H1 (cell line): Measurements from ENCODE around the gene FBXO21. TPM values are rescaled to one million over a fixed set of nuclear protein-coding genes. Genes with fewer than 3 reads are reported as not detected.

Experiments
- CTCF ChIA-PET: fragments of 300-600 bp; sonication (Branson Sonifier 250); formaldehyde crosslinking; loops from one replicate; lab custom pipeline; 2021; ENCODE audit not compliant: partially characterized antibody; lab: Charles Lee
- POLR2A ChIA-PET: fragments of 300-600 bp; sonication (Branson Sonifier 250); formaldehyde crosslinking; loops from one replicate; lab custom pipeline; 2021; ENCODE audit warnings: inconsistent platforms; ENCODE audit not compliant: partially characterized antibody; lab: Charles Lee
- DNase-seq, 2 experiments: peaks; one replicate each; pipeline versions ENCODE4 v3.0.0 to v3.0.0-alpha.2; 2010 to 2022; ENCODE audit warnings: low spot score in 2 of 2, low read depth in 1 of 2, mixed read lengths in 1 of 2
- FAIRE-seq: peaks from 2 replicates; lab custom pipeline; 2011; peaks lifted over from hg19 to GRCh38; lab: Jason Lieb, UNC
- H2AFZ ChIP-seq: 2 replicates; pipeline ENCODE4 v1.8.1; 2012; ENCODE audit warnings: low read length, inconsistent platforms
- H2AK5ac ChIP-seq: 2 replicates; pipeline ENCODE4 v1.6.1; 2013; ENCODE audit warnings: low read depth, low read length
- H2BK120ac ChIP-seq: replicated peaks from 2 replicates; pipeline ENCODE3; 2013; ENCODE audit warnings: low read depth, low read length, inconsistent platforms
- H2BK12ac ChIP-seq: 2 replicates; pipeline ENCODE4 v1.6.1; 2013; ENCODE audit warnings: low read depth, low read length
- H2BK15ac ChIP-seq: 2 replicates; pipeline ENCODE4 v1.6.1; 2013; ENCODE audit warnings: low read length
- H2BK20ac ChIP-seq: 2 replicates; pipeline ENCODE4 v1.6.1; 2013; ENCODE audit warnings: low read length
- H2BK5ac ChIP-seq: 2 replicates; pipeline ENCODE4 v1.6.1; 2013; ENCODE audit warnings: low read depth, low read length
- H3K14ac ChIP-seq: 2 replicates; pipeline ENCODE4 v1.6.1; 2013; ENCODE audit warnings: inconsistent platforms; ENCODE audit not compliant: insufficient read length
- H3K18ac ChIP-seq: 2 replicates; pipeline ENCODE4 v1.6.1; 2013; ENCODE audit warnings: low read length; ENCODE audit errors: extremely low read depth
- H3K23ac ChIP-seq: 2 replicates; pipeline ENCODE4 v1.6.1; 2013; ENCODE audit warnings: inconsistent platforms; ENCODE audit not compliant: insufficient read length
- H3K23me2 ChIP-seq: 2 replicates; pipeline ENCODE4 v1.6.1; 2013; ENCODE audit warnings: low read depth, low read length
- H3K27ac ChIP-seq: 2 replicates; pipeline ENCODE4 v1.6.1; 2011; ENCODE audit warnings: low read depth, low read length, inconsistent platforms
- H3K27me3 ChIP-seq, 4 experiments: replicated peaks in 1 of 4; 1 replicate in 1 of 4; 2 replicates in 3 of 4; pipeline versions ENCODE4 v1.6.1 to v1.8.1; 2011 to 2013; ENCODE audit warnings: low read length in 3 of 4, mild to moderate bottlenecking in 3 of 4, inconsistent platforms in 2 of 4, mixed read lengths in 2 of 4, moderate library complexity in 1 of 4; ENCODE audit not compliant: control insufficient read depth in 3 of 4, insufficient read depth in 3 of 4; ENCODE audit errors: extremely low read depth in 1 of 4
- H3K36me3 ChIP-seq, 4 experiments: 2 replicates each; pipeline versions ENCODE4 v1.6.1 to v1.8.1; 2011 to 2013; ENCODE audit warnings: mild to moderate bottlenecking in 4 of 4, low read length in 3 of 4, moderate library complexity in 2 of 4, control low read depth in 1 of 4, inconsistent platforms in 1 of 4; ENCODE audit not compliant: insufficient read depth in 4 of 4, control insufficient read depth in 2 of 4
- H3K4ac ChIP-seq: replicated peaks from 2 replicates; pipeline ENCODE3; 2013; ENCODE audit warnings: low read length, low read depth, mixed read lengths, inconsistent platforms; ENCODE audit not compliant: insufficient read length
- H3K4me1 ChIP-seq, 4 experiments: replicated peaks in 1 of 4; 1 replicate in 1 of 4; 2 replicates in 3 of 4; pipeline versions ENCODE4 v1.6.1 to v1.8.1; 2011 to 2013; ENCODE audit warnings: low read length in 3 of 4, inconsistent platforms in 2 of 4, mixed read lengths in 1 of 4; ENCODE audit not compliant: insufficient read depth in 4 of 4, control insufficient read depth in 3 of 4
- H3K4me2 ChIP-seq, 2 experiments: 2 replicates each; pipeline versions ENCODE4 v1.6.1 to v1.8.1; 2011 to 2013; ENCODE audit warnings: low read depth in 2 of 2, low read length in 2 of 2, control low read depth in 1 of 2, inconsistent platforms in 1 of 2, mild to moderate bottlenecking in 1 of 2; ENCODE audit not compliant: insufficient read depth in 1 of 2
- H3K4me3 ChIP-seq, 4 experiments: fragments of 200-600, 300-600 bp in 1 of 4; sonication (generic), shearing (Covaris generic), sonication (Bioruptor Twin) in 1 of 4; 2 replicates each; pipeline versions ENCODE4 v1.5.1 to v1.8.1; 2011 to 2016; ENCODE audit warnings: low read length in 4 of 4, low read depth in 3 of 4, control low read depth in 2 of 4, inconsistent platforms in 2 of 4, mild to moderate bottlenecking in 2 of 4, mixed read lengths in 1 of 4, moderate library complexity in 1 of 4; ENCODE audit not compliant: insufficient read depth in 2 of 4; ENCODE audit errors: extremely low read depth in 1 of 4
- H3K56ac ChIP-seq: replicated peaks from 2 replicates; pipeline ENCODE3; 2013; ENCODE audit warnings: low read depth, mild to moderate bottlenecking, mixed read lengths, low read length, inconsistent platforms; ENCODE audit not compliant: insufficient read length
- H3K79me1 ChIP-seq: 2 replicates; pipeline ENCODE4 v1.6.1; 2013; ENCODE audit warnings: low read depth, low read length, control low read depth
- H3K79me2 ChIP-seq, 2 experiments: 2 replicates each; pipeline versions ENCODE4 v1.6.1 to v1.8.1; 2012 to 2013; ENCODE audit warnings: low read length in 2 of 2, mild to moderate bottlenecking in 2 of 2, inconsistent platforms in 1 of 2; ENCODE audit not compliant: insufficient read depth in 2 of 2, control insufficient read depth in 1 of 2
- H3K9ac ChIP-seq, 4 experiments: replicated peaks in 1 of 4; 1 replicate in 1 of 4; 2 replicates in 3 of 4; pipeline versions ENCODE4 v1.6.1 to v1.8.1; 2011 to 2013; ENCODE audit warnings: low read depth in 3 of 4, low read length in 3 of 4, control low read depth in 2 of 4, mild to moderate bottlenecking in 2 of 4, moderate library complexity in 2 of 4, inconsistent platforms in 1 of 4; ENCODE audit errors: extremely low read depth in 1 of 4
- H3K9me3 ChIP-seq, 2 experiments: 2 replicates each; pipeline versions ENCODE4 v1.6.1 to v1.8.1; 2012 to 2013; ENCODE audit warnings: mild to moderate bottlenecking in 2 of 2, moderate library complexity in 2 of 2, control low read depth in 1 of 2, inconsistent platforms in 1 of 2, low read depth in 1 of 2, low read length in 1 of 2, mixed read lengths in 1 of 2; ENCODE audit not compliant: insufficient read depth in 2 of 2
- H4K20me1 ChIP-seq, 2 experiments: replicated peaks in 1 of 2; 2 replicates each; pipeline versions ENCODE3 to v1.8.1; 2011 to 2013; ENCODE audit warnings: inconsistent platforms in 2 of 2, low read length in 2 of 2, mild to moderate bottlenecking in 1 of 2; ENCODE audit not compliant: insufficient read depth in 2 of 2, control insufficient read depth in 1 of 2
- H4K5ac ChIP-seq: 2 replicates; pipeline ENCODE4 v1.6.1; 2013; ENCODE audit warnings: low read length, low read depth, mixed read lengths, inconsistent platforms; ENCODE audit not compliant: insufficient read length
- H4K8ac ChIP-seq: 2 replicates; pipeline ENCODE4 v1.8.0; 2013; ENCODE audit warnings: mild to moderate bottlenecking, moderate library complexity, low read length, inconsistent platforms; ENCODE audit not compliant: insufficient read depth; ENCODE audit errors: extremely low read depth
- H4K91ac ChIP-seq: replicated peaks from 2 replicates; pipeline ENCODE3; 2013; ENCODE audit warnings: low read length, mixed read lengths, inconsistent platforms; ENCODE audit not compliant: insufficient read length
- CBX5 ChIP-seq: fragments of 300-800, 300-1000 bp; sonication (generic); IDR thresholded peaks from 2 replicates; pipeline ENCODE4 v1.7.1; 2016; ENCODE audit warnings: antibody characterized with exemption, low read length, low read depth
- CBX8 ChIP-seq: fragments of 300-800, 300-1000 bp; sonication (generic); IDR thresholded peaks from 2 replicates; pipeline ENCODE4 v1.7.1; 2016; ENCODE audit warnings: low read depth, low read length, borderline replicate concordance
- CHD2 ChIP-seq: IDR thresholded peaks from 2 replicates; pipeline ENCODE4 v1.6.1; 2012; ENCODE audit warnings: low read length, improper control_type of control experiment
- CTBP2 ChIP-seq: IDR thresholded peaks from 2 replicates; pipeline ENCODE4 v1.7.0; 2011; ENCODE audit warnings: borderline replicate concordance, mild to moderate bottlenecking, moderate library complexity, mixed read lengths, low read length; ENCODE audit not compliant: insufficient read depth, insufficient read length
- EP300 ChIP-seq, 2 experiments: IDR thresholded peaks; 1 replicate in 1 of 2; 2 replicates in 1 of 2; pipeline ENCODE4 v1.6.1; 2011 to 2012; ENCODE audit warnings: low read depth in 2 of 2, low read length in 2 of 2, mild to moderate bottlenecking in 2 of 2, borderline replicate concordance in 1 of 2, inconsistent platforms in 1 of 2, moderate library complexity in 1 of 2
- FOSL1 ChIP-seq: IDR thresholded peaks from 2 replicates; pipeline ENCODE4 v1.6.1; 2011; ENCODE audit warnings: mild to moderate bottlenecking, low read depth, low read length, moderate library complexity; ENCODE audit not compliant: insufficient read depth
- HDAC2 ChIP-seq, 2 experiments: fragments of 300-600 bp in 1 of 2; sonication (generic) in 1 of 2; IDR thresholded peaks; 2 replicates each; pipeline ENCODE4 v1.6.1; 2011 to 2012; ENCODE audit warnings: low read depth in 2 of 2, low read length in 2 of 2, mild to moderate bottlenecking in 2 of 2, moderate library complexity in 2 of 2, borderline replicate concordance in 1 of 2, inconsistent platforms in 1 of 2
- RAD21 ChIP-seq, 2 experiments: IDR thresholded peaks in 1 of 2; conservative IDR thresholded peaks in 1 of 2; 2 replicates each; pipeline ENCODE4 v1.6.1; 2011; ENCODE audit warnings: low read depth in 2 of 2, low read length in 2 of 2, improper control_type of control experiment in 1 of 2, inconsistent platforms in 1 of 2, mild to moderate bottlenecking in 1 of 2, moderate library complexity in 1 of 2
- RNF2 ChIP-seq: fragments of 200-900, 300-1000 bp; sonication (generic); IDR thresholded peaks from 2 replicates; pipeline ENCODE4 v1.7.1; 2016; ENCODE audit warnings: borderline replicate concordance, low read depth, mild to moderate bottlenecking, antibody characterized with exemption, low read length; ENCODE audit not compliant: poor library complexity, severe bottlenecking; ENCODE audit errors: missing control alignments
- SIX5 ChIP-seq: IDR thresholded peaks from 2 replicates; pipeline ENCODE4 v1.6.1; 2011; ENCODE audit warnings: mild to moderate bottlenecking, low read depth, low read length
- TAF7 ChIP-seq: optimal IDR thresholded peaks from 2 replicates; pipeline ENCODE3; 2011; ENCODE audit warnings: low read depth, mild to moderate bottlenecking, inconsistent platforms, low read length, moderate library complexity, borderline replicate concordance
- WGBS, 2 experiments: shearing (Covaris generic) in 1 of 2; methylation state at CpG; one replicate each; pipeline versions ENCODE4 v1.1.6 to v1.1.7; 2013 to 2015; ENCODE audit warnings: low lambda C conversion rate in 2 of 2, mixed read lengths in 2 of 2, inconsistent platforms in 1 of 2, low coverage in 1 of 2, missing lambda C conversion rate in 1 of 2; ENCODE audit not compliant: insufficient replicate concordance in 2 of 2, insufficient coverage in 1 of 2, insufficient read length in 1 of 2; ENCODE audit errors: extremely low coverage in 1 of 2, missing lambda C conversion rate in 1 of 2; 5-methylcytosine and 5-hydroxymethylcytosine counted together
- polyA plus RNA-seq, 7 experiments: library from polyadenylated mRNA; depleted of rRNA in 3 of 7; stranded (reverse) in 5 of 7; unstranded in 2 of 7; fragments of >200 nt in 5 of 7; fragments of 200-250 nt in 2 of 7; gene quantifications; 1 replicate in 5 of 7; 2 replicates in 1 of 7; 4 replicates in 1 of 7; pipeline versions ENCODE4 v1.2.1 to v1.2.3, GENCODE V29; 2011 to 2013; ENCODE audit warnings: missing spikeins in 2 of 7, mixed read lengths in 2 of 7
- total RNA-seq: library from RNA; stranded (reverse); fragmentation: NEBNext Ultra II Directional; extraction: Animal tissue kit (Norgen Biotek cat#: 25700); gene quantifications from 2 replicates; pipeline ENCODE4 v1.2.1, GENCODE V29; 2021
- TF ChIP-seq, protein P1 (sequence below): IDR thresholded peaks from 2 replicates; pipeline ENCODE4 v1.6.1; 2012; ENCODE audit warnings: inconsistent platforms

Gene FBXO21
- total and polyA plus RNA-seq, 2 of the 8 experiments (the other 6 are each of a cell fraction or from before 2014, with no cell fraction given), result 57.0 to 80.6 TPM

DNA sequence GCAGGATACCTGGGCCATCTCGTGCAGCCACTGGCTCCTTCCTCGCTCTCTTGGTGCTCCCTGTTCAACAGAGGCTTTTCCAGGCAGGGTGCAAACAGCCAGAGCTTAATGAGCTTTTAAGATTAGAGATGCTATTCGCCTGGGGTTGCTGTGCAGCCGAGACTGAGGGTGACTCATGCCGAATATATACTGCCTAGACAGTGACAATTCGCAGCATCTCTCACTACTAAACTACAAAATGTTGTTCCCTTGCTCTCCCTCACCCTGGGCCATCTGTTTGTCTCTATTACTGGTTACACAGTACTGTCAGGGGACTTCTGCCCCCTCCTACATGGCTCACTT lies 65.0 kb downstream of the FBXO21 start:
- CTCF ChIA-PET, result interaction anchor here (0.7 kb wide), 1 partner anchor 100 kb away, joined by 3 read pairs; no protein-coding TSS in a partner anchor
- FAIRE-seq (no peak), DNase-seq (no peak)
- peaks cover 28 to 30% of the 10 kb centered on the region in 2 experiments for H3K9me3 ChIP-seq
- H3K27me3 ChIP-seq, result no peaks in the 10 kb centered on the region
- H3K14ac ChIP-seq, result no peak overlapping the region
- no peak overlapping the region for H3K27ac ChIP-seq
- 90% methylated on average over 6 of the region's 6 CpGs; no CpG with 5 or more reads in 1 of the 2 experiments for WGBS, 2 experiments
- H3K23me2 ChIP-seq, result no peaks in the 10 kb centered on the region
- H3K79me2 ChIP-seq, result peaks cover 0 to 3% of the 10 kb centered on the region in 2 experiments; a peak in 1 of 4 replicates
- H2BK5ac ChIP-seq, result no peak overlapping the region
- H4K91ac ChIP-seq, result no peak overlapping the region
- no peak overlapping the region for H2BK15ac ChIP-seq
- H2BK12ac ChIP-seq, result no peak overlapping the region
- POLR2A ChIA-PET, result no interaction called here
- H4K20me1 ChIP-seq, result peaks cover 0 to 2% of the 10 kb centered on the region in 2 experiments
- H3K23ac ChIP-seq, result no peak overlapping the region
- no peak overlapping the region for H2AFZ ChIP-seq
- H3K18ac ChIP-seq, result no peak overlapping the region
- H2AK5ac ChIP-seq, result no peak overlapping the region
- H2BK120ac ChIP-seq, result no peak overlapping the region
- H4K8ac ChIP-seq, result no peak overlapping the region
- H3K36me3 ChIP-seq, result no peaks in the 10 kb centered on the region; a peak in 1 of 8 replicates
- no peaks in the 10 kb centered on the region for H3K79me1 ChIP-seq
- H3K9ac ChIP-seq, result no peak overlapping the region
- H3K4me1 ChIP-seq, result no peaks in the 10 kb centered on the region; a peak in 1 of 7 replicates
- no peak overlapping the region for H3K4me2 ChIP-seq
- no peak overlapping the region for H3K4ac ChIP-seq
- no peak overlapping the region for H2BK20ac ChIP-seq
- H3K4me3 ChIP-seq, result no peak overlapping the region
- no peak overlapping the region for H4K5ac ChIP-seq
- no peak overlapping the region for H3K56ac ChIP-seq
- TF ChIP-seq EP300 (IDR thresholded peaks at IDR 0.05; ENCODE audit: borderline replicate concordance in 1 of 2, low read depth in 2 of 2, low read length in 2 of 2) (no peak), RAD21 (IDR thresholded peaks at IDR 0.05 in 1 of 2, conservative IDR thresholded peaks at IDR 0.05 in 1 of 2; ENCODE audit: low read depth in 2 of 2, low read length in 2 of 2) (no peak), CHD2 (no peak), FOSL1 (no peak), TAF7 (no peak), CBX8 (no peak), CTBP2 (no peak), RNF2 (no peak), SIX5 (no peak), CBX5 (no peak), HDAC2 (IDR thresholded peaks at IDR 0.05; ENCODE audit: borderline replicate concordance in 1 of 2, low read depth in 2 of 2, low read length in 2 of 2) (no peak)
- TF ChIP-seq, protein P1, sequence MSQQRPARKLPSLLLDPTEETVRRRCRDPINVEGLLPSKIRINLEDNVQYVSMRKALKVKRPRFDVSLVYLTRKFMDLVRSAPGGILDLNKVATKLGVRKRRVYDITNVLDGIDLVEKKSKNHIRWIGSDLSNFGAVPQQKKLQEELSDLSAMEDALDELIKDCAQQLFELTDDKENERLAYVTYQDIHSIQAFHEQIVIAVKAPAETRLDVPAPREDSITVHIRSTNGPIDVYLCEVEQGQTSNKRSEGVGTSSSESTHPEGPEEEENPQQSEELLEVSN, result no peak
